HL-60 (cell line): ENCODE results near the gene GRIN1.

Source experiments
- CTCF ChIP-seq: IDR thresholded peaks from one replicate; pipeline ENCODE4 v1.5.1; 2011; ENCODE audit warnings: low read length, control low read depth, inconsistent platforms; ENCODE audit not compliant: insufficient read depth
- GABPA ChIP-seq: IDR thresholded peaks from 2 replicates; pipeline ENCODE4 v1.6.1; 2012; ENCODE audit warnings: low read depth
- POLR2AphosphoS5 ChIP-seq: IDR thresholded peaks from 2 replicates; pipeline ENCODE4 v1.6.1; 2012; ENCODE audit warnings: low read depth
- REST ChIP-seq: IDR thresholded peaks from 2 replicates; pipeline ENCODE4 v1.6.1; 2012; ENCODE audit warnings: low read depth; ENCODE audit not compliant: insufficient replicate concordance

- no peak for TF ChIP-seq CTCF
- TF ChIP-seq POLR2AphosphoS5, result no peak
- no peak for TF ChIP-seq GABPA
- TF ChIP-seq REST, result no peak
Observed at GRCh38 chr9:137116728-137117127, 22.2 kb upstream of the GRIN1 start.
